HEK293 (cell line): Measurements from ENCODE around the gene ATP10A.

ENCODE experiments used
- CTCF ChIA-PET: fragments of 350-600 bp; formaldehyde crosslinking; extraction: SDS; loops from one replicate; lab custom pipeline; 2021; ENCODE audit warnings: antibody characterized with exemption; lab: Yijun Ruan, JAX
- POLR2A ChIA-PET: fragments of 300-600 bp; formaldehyde crosslinking; extraction: SDS; loops from one replicate; lab custom pipeline; 2020; ENCODE audit warnings: antibody characterized with exemption, inconsistent platforms; lab: Yijun Ruan, JAX
- H3K27ac ChIP-seq: fragments of 200-500 bp; sonication (Bioruptor generic); 2 replicates; pipeline ENCODE4 v1.5.1; 2014; ENCODE audit warnings: low read depth, low read length, control low read depth, inconsistent platforms; ENCODE audit errors: extremely low read depth
- H3K36me3 ChIP-seq, 2 experiments: fragments of 200-500 bp in 1 of 2; sonication (Bioruptor generic) in 1 of 2; 1 replicate in 1 of 2; 2 replicates in 1 of 2; pipeline ENCODE4 v1.5.1; 2014 to 2017; ENCODE audit warnings: inconsistent platforms in 2 of 2, low read length in 2 of 2; ENCODE audit not compliant: control insufficient read depth in 2 of 2, insufficient read depth in 1 of 2
- H3K4me1 ChIP-seq: fragments of 200-500 bp; sonication (Bioruptor generic); 2 replicates; pipeline ENCODE4 v1.5.1; 2014; ENCODE audit warnings: mild to moderate bottlenecking, low read length, inconsistent platforms; ENCODE audit not compliant: control insufficient read depth, insufficient read depth
- H3K4me3 ChIP-seq: 2 replicates; pipeline ENCODE4 v1.5.1; 2011; ENCODE audit warnings: low read depth, mild to moderate bottlenecking, control low read depth, low read length, moderate library complexity
- H3K9me3 ChIP-seq: fragments of 200-500 bp; sonication (Bioruptor generic); 2 replicates; pipeline ENCODE4 v1.5.1; 2014; ENCODE audit warnings: low read depth, low read length, inconsistent platforms; ENCODE audit not compliant: control insufficient read depth, insufficient read depth
- BCL11B ChIP-seq: fragments of 450-650 bp; formaldehyde crosslinking; IDR thresholded peaks from 2 replicates; pipeline ENCODE4 v1.5.1; 2016; ENCODE audit warnings: low read depth, missing biosample characterization, missing genetic modification characterization
- FEZF1 ChIP-seq: fragments of 450-650 bp; formaldehyde crosslinking; IDR thresholded peaks from 2 replicates; pipeline ENCODE4 v1.5.1; 2016; ENCODE audit warnings: missing biosample characterization, missing genetic modification characterization
- MZF1 ChIP-seq: fragments of 450-650 bp; formaldehyde crosslinking; IDR thresholded peaks from 2 replicates; pipeline ENCODE4 v1.5.1; 2017; ENCODE audit warnings: missing biosample characterization, missing genetic modification characterization, borderline replicate concordance
- OSR2 ChIP-seq: fragments of 450-650 bp; formaldehyde crosslinking; IDR thresholded peaks from 2 replicates; pipeline ENCODE4 v1.5.1; 2016; ENCODE audit warnings: missing biosample characterization, missing genetic modification characterization
- SALL2 ChIP-seq: fragments of 450-650 bp; formaldehyde crosslinking; IDR thresholded peaks from 2 replicates; pipeline ENCODE4 v1.5.0; 2017; ENCODE audit warnings: missing biosample characterization, mild to moderate bottlenecking, missing genetic modification characterization, borderline replicate concordance
- SETDB1 ChIP-seq: IDR thresholded peaks from one replicate; pipeline ENCODE4 v1.6.1; 2017; ENCODE audit warnings: mild to moderate bottlenecking, low read length, moderate library complexity, mixed read lengths; ENCODE audit not compliant: insufficient read length
- YY1 ChIP-seq: fragments of 450-650 bp; formaldehyde crosslinking; IDR thresholded peaks from 2 replicates; pipeline ENCODE4 v1.5.1; 2018; ENCODE audit warnings: missing biosample characterization, missing genetic modification characterization
- ZBTB21 ChIP-seq: fragments of 450-650 bp; formaldehyde crosslinking; IDR thresholded peaks from 2 replicates; pipeline ENCODE4 v1.5.1; 2017; ENCODE audit warnings: missing biosample characterization, missing genetic modification characterization
- ZFP37 ChIP-seq: fragments of 450-650 bp; formaldehyde crosslinking; IDR thresholded peaks from 2 replicates; pipeline ENCODE4 v1.5.1; 2016; ENCODE audit warnings: missing biosample characterization, missing genetic modification characterization
- ZFP41 ChIP-seq: fragments of 450-650 bp; formaldehyde crosslinking; IDR thresholded peaks from 2 replicates; pipeline ENCODE4 v1.5.1; 2016; ENCODE audit warnings: missing biosample characterization, missing genetic modification characterization, borderline replicate concordance
- ZNF10 ChIP-seq: fragments of 450-650 bp; formaldehyde crosslinking; IDR thresholded peaks from 2 replicates; pipeline ENCODE4 v1.5.1; 2017; ENCODE audit warnings: missing biosample characterization, missing genetic modification characterization
- ZNF146 ChIP-seq: fragments of 450-650 bp; formaldehyde crosslinking; IDR thresholded peaks from 2 replicates; pipeline ENCODE4 v1.5.1; 2016; ENCODE audit warnings: missing biosample characterization, missing genetic modification characterization
- ZNF16 ChIP-seq: fragments of 450-650 bp; formaldehyde crosslinking; IDR thresholded peaks from 2 replicates; pipeline ENCODE4 v1.5.1; 2016; ENCODE audit warnings: low read depth, missing biosample characterization, missing genetic modification characterization
- ZNF19 ChIP-seq: fragments of 450-650 bp; formaldehyde crosslinking; IDR thresholded peaks from 2 replicates; pipeline ENCODE4; 2016; ENCODE audit warnings: missing biosample characterization, missing genetic modification characterization, low read depth
- ZNF2 ChIP-seq: fragments of 450-650 bp; formaldehyde crosslinking; IDR thresholded peaks from 2 replicates; pipeline ENCODE4 v1.5.1; 2016; ENCODE audit warnings: missing biosample characterization, missing genetic modification characterization
- ZNF223 ChIP-seq: fragments of 450-650 bp; formaldehyde crosslinking; IDR thresholded peaks from 2 replicates; pipeline ENCODE4 v1.5.1; 2016; ENCODE audit warnings: missing biosample characterization, missing genetic modification characterization
- ZNF311 ChIP-seq: fragments of 450-650 bp; formaldehyde crosslinking; IDR thresholded peaks from 2 replicates; pipeline ENCODE4 v1.5.1; 2017; ENCODE audit warnings: missing biosample characterization, missing genetic modification characterization, borderline replicate concordance
- ZNF324 ChIP-seq: fragments of 450-650 bp; formaldehyde crosslinking; IDR thresholded peaks from 2 replicates; pipeline ENCODE4 v1.5.1; 2016; ENCODE audit warnings: missing biosample characterization, missing genetic modification characterization
- ZNF341 ChIP-seq: fragments of 450-650 bp; formaldehyde crosslinking; IDR thresholded peaks from 2 replicates; pipeline ENCODE4; 2016; ENCODE audit warnings: low read depth, missing biosample characterization, missing genetic modification characterization
- ZNF416 ChIP-seq: fragments of 450-650 bp; formaldehyde crosslinking; IDR thresholded peaks from 2 replicates; pipeline ENCODE4 v1.5.1; 2016; ENCODE audit warnings: missing biosample characterization, missing genetic modification characterization
- ZNF473 ChIP-seq: fragments of 450-650 bp; formaldehyde crosslinking; IDR thresholded peaks from 2 replicates; pipeline ENCODE4 v1.5.1; 2017; ENCODE audit warnings: missing biosample characterization, missing genetic modification characterization
- ZNF521 ChIP-seq: fragments of 450-650 bp; formaldehyde crosslinking; IDR thresholded peaks from 2 replicates; pipeline ENCODE4 v1.5.1; 2017; ENCODE audit warnings: missing biosample characterization, mild to moderate bottlenecking, missing genetic modification characterization
- ZNF548 ChIP-seq: fragments of 450-650 bp; formaldehyde crosslinking; IDR thresholded peaks from 2 replicates; pipeline ENCODE4 v1.5.1; 2016; ENCODE audit warnings: missing biosample characterization, missing genetic modification characterization
- ZNF623 ChIP-seq: fragments of 450-650 bp; formaldehyde crosslinking; IDR thresholded peaks from 2 replicates; pipeline ENCODE4 v1.5.1; 2016; ENCODE audit warnings: missing biosample characterization, missing genetic modification characterization
- ZNF654 ChIP-seq: fragments of 450-650 bp; formaldehyde crosslinking; IDR thresholded peaks from 2 replicates; pipeline ENCODE4 v1.5.1; 2016; ENCODE audit warnings: low read depth, missing biosample characterization, missing genetic modification characterization
- ZNF707 ChIP-seq: fragments of 450-650 bp; formaldehyde crosslinking; IDR thresholded peaks from 2 replicates; pipeline ENCODE4 v1.5.1; 2016; ENCODE audit warnings: missing biosample characterization, missing genetic modification characterization
- ZNF768 ChIP-seq: fragments of 450-650 bp; formaldehyde crosslinking; IDR thresholded peaks from 2 replicates; pipeline ENCODE4 v1.5.1; 2018; ENCODE audit warnings: missing biosample characterization, mild to moderate bottlenecking, missing genetic modification characterization
- ZNF843 ChIP-seq: fragments of 450-650 bp; formaldehyde crosslinking; IDR thresholded peaks from 2 replicates; pipeline ENCODE4 v1.5.1; 2016; ENCODE audit warnings: missing biosample characterization, missing genetic modification characterization
- TF ChIP-seq, protein P1 (sequence below): fragments of 450-650 bp; formaldehyde crosslinking; IDR thresholded peaks from 2 replicates; pipeline ENCODE4; 2016; ENCODE audit warnings: missing biosample characterization, missing genetic modification characterization
- TF ChIP-seq, protein P2 (sequence below): fragments of 450-650 bp; formaldehyde crosslinking; IDR thresholded peaks from 2 replicates; pipeline ENCODE4 v1.5.1; 2017; ENCODE audit warnings: missing biosample characterization, missing genetic modification characterization
- TF ChIP-seq, protein P3 (sequence below): fragments of 450-650 bp; formaldehyde crosslinking; IDR thresholded peaks from 2 replicates; pipeline ENCODE4 v1.5.1; 2017; ENCODE audit warnings: missing biosample characterization, missing genetic modification characterization
- TF ChIP-seq, protein P4 (sequence below): fragments of 450-650 bp; formaldehyde crosslinking; IDR thresholded peaks from 2 replicates; pipeline ENCODE4 v1.5.1; 2016; ENCODE audit warnings: missing biosample characterization, missing genetic modification characterization
- TF ChIP-seq, protein P5 (sequence below): fragments of 450-650 bp; formaldehyde crosslinking; IDR thresholded peaks from 2 replicates; pipeline ENCODE4 v1.5.1; 2016; ENCODE audit warnings: missing biosample characterization, missing genetic modification characterization

The ATP10A gene

DNA sequence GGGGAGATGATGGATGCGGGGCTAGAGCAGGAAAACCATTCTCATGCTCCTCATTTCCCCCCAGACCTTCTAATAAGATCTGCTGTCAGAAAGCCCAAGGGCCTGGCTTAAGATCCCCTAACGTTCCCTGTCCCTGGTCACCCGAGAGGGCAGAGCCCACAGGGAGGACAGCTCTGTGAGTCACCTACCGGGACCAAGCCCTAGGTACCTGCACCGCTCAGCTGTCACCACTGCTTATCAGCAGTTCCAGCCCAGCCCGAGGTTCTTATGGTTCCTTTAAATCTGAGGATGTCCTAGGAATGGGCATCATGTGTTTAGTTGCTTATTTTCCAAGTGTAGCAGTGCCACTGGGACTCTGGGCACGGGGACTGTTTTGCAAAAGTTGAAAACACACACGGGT is 53.0 kb downstream of the ATP10A start:
- POLR2A ChIA-PET, result no interaction called here
- TF ChIP-seq ZNF324 (tag by site-specific recombination), result no peak
- TF ChIP-seq BCL11B (tag by site-specific recombination), result no peak
- no peak for TF ChIP-seq ZNF146 (tag by site-specific recombination)
- no peak for TF ChIP-seq ZNF16 (tag by site-specific recombination)
- no peak for TF ChIP-seq ZNF521 (tag by site-specific recombination)
- no peak for TF ChIP-seq ZNF341 (tag by site-specific recombination)
- no peak for TF ChIP-seq ZNF843
- TF ChIP-seq ZNF223, result no peak
- TF ChIP-seq, protein P1, sequence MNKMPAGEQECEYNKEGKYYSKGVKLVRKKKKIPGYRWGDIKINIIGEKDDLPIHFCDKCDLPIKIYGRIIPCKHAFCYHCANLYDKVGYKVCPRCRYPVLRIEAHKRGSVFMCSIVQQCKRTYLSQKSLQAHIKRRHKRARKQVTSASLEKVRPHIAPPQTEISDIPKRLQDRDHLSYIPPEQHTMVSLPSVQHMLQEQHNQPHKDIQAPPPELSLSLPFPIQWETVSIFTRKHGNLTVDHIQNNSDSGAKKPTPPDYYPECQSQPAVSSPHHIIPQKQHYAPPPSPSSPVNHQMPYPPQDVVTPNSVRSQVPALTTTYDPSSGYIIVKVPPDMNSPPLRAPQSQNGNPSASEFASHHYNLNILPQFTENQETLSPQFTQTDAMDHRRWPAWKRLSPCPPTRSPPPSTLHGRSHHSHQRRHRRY (tag by site-specific recombination), result no peak
- no peak for TF ChIP-seq YY1 (tag by site-specific recombination)
- no peak for TF ChIP-seq ZFP37 (tag by site-specific recombination)
- TF ChIP-seq ZNF19 (tag by site-specific recombination), result no peak
- no peak for TF ChIP-seq ZNF473 (tag by site-specific recombination)
- no peak for TF ChIP-seq OSR2 (tag by site-specific recombination)
- no peak for TF ChIP-seq ZNF416 (tag by site-specific recombination)
- no peak for TF ChIP-seq SETDB1
- TF ChIP-seq ZBTB21, result no peak
- TF ChIP-seq, protein P2, sequence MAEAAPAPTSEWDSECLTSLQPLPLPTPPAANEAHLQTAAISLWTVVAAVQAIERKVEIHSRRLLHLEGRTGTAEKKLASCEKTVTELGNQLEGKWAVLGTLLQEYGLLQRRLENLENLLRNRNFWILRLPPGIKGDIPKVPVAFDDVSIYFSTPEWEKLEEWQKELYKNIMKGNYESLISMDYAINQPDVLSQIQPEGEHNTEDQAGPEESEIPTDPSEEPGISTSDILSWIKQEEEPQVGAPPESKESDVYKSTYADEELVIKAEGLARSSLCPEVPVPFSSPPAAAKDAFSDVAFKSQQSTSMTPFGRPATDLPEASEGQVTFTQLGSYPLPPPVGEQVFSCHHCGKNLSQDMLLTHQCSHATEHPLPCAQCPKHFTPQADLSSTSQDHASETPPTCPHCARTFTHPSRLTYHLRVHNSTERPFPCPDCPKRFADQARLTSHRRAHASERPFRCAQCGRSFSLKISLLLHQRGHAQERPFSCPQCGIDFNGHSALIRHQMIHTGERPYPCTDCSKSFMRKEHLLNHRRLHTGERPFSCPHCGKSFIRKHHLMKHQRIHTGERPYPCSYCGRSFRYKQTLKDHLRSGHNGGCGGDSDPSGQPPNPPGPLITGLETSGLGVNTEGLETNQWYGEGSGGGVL, result no peak
- TF ChIP-seq, protein P3, sequence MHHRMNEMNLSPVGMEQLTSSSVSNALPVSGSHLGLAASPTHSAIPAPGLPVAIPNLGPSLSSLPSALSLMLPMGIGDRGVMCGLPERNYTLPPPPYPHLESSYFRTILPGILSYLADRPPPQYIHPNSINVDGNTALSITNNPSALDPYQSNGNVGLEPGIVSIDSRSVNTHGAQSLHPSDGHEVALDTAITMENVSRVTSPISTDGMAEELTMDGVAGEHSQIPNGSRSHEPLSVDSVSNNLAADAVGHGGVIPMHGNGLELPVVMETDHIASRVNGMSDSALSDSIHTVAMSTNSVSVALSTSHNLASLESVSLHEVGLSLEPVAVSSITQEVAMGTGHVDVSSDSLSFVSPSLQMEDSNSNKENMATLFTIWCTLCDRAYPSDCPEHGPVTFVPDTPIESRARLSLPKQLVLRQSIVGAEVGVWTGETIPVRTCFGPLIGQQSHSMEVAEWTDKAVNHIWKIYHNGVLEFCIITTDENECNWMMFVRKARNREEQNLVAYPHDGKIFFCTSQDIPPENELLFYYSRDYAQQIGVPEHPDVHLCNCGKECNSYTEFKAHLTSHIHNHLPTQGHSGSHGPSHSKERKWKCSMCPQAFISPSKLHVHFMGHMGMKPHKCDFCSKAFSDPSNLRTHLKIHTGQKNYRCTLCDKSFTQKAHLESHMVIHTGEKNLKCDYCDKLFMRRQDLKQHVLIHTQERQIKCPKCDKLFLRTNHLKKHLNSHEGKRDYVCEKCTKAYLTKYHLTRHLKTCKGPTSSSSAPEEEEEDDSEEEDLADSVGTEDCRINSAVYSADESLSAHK (tag by site-specific recombination), result no peak
- CTCF ChIA-PET, result no interaction called here

DNA sequence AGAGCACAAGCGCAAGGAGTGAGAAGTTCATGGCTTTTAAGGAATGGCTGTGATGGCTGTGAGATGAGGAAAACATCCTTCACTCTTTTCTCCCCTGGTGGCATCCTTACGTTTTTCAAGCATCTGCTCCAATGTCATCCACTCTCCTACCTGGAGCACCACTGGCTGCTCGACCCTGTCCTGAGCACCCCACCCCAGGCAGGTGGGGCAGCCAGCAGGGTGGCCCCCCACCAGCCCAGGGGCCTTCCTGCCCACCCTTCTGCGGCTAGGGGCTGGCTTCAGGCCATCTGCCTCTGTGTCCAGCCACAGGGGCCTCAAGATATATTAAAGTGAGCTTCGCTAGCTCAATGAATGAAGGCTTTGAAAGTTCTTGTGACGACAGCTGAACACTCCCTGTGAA is 56.1 kb downstream of the ATP10A start:
- TF ChIP-seq ZFP41, result no peak
- no peak for TF ChIP-seq ZNF707 (tag by site-specific recombination)
- no peak for TF ChIP-seq ZNF768 (tag by site-specific recombination)
- TF ChIP-seq ZNF654 (tag by site-specific recombination), result no peak
- no peak for TF ChIP-seq ZNF623 (tag by site-specific recombination)
- TF ChIP-seq ZNF311 (tag by site-specific recombination), result no peak
- TF ChIP-seq MZF1 (tag by site-specific recombination), result no peak
- TF ChIP-seq, protein P4, sequence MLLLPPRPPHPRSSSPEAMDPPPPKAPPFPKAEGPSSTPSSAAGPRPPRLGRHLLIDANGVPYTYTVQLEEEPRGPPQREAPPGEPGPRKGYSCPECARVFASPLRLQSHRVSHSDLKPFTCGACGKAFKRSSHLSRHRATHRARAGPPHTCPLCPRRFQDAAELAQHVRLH (tag by site-specific recombination), result no peak
- no peak for TF ChIP-seq SALL2 (tag by site-specific recombination)
- TF ChIP-seq SETDB1, result no peak
- TF ChIP-seq, protein P5, sequence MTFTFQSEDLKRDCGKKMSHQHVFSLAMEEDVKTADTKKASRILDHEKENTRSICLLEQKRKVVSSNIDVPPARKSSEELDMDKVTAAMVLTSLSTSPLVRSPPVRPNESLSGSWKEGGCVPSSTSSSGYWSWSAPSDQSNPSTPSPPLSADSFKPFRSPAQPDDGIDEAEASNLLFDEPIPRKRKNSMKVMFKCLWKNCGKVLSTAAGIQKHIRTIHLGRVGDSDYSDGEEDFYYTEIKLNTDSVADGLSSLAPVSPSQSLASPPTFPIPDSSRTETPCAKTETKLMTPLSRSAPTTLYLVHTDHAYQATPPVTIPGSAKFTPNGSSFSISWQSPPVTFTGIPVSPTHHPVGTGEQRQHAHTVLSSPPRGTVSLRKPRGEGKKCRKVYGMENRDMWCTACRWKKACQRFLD (tag by site-specific recombination), result no peak
- TF ChIP-seq ZBTB21, result no peak
- no peak for TF ChIP-seq ZNF2 (tag by site-specific recombination)
- TF ChIP-seq FEZF1 (tag by site-specific recombination), result no peak
- TF ChIP-seq ZNF10 (tag by site-specific recombination), result no peak
- no peak for TF ChIP-seq ZNF548 (tag by site-specific recombination)
- TF ChIP-seq, all 188 proteins: peak for 0
- no peaks in the 10 kb centered on the region for H3K4me1 ChIP-seq
- ChIA-PET POLR2A (no interaction called here), CTCF (no interaction called here)
- H3K36me3 ChIP-seq, result no peaks in the 10 kb centered on the region
- H3K9me3 ChIP-seq, result no peaks in the 10 kb centered on the region
- no peak overlapping the region for H3K27ac ChIP-seq
- no peak overlapping the region for H3K4me3 ChIP-seq

More for the DNA sequence above, 53.0 kb downstream of the ATP10A start:
- no peak overlapping the region for H3K27ac ChIP-seq
- no peak overlapping the region for H3K4me3 ChIP-seq
- no peaks in the 10 kb centered on the region for H3K9me3 ChIP-seq
- no peaks in the 10 kb centered on the region for H3K4me1 ChIP-seq
- H3K36me3 ChIP-seq, result no peaks in the 10 kb centered on the region
